NK-92 (cell line): ENCODE results near the gene GAB3.
"Not testable (repeated sequence)": the region's sequence is repeated elsewhere in the genome, so short reads cannot be mapped to it uniquely, and the experiment has no call there.

Source experiments
- DNase-seq: peaks from one replicate; lab custom pipeline; 2025; ENCODE audit not compliant: unreplicated experiment; lab: John Stamatoyannopoulos, UW

The GAB3 gene

DNA sequence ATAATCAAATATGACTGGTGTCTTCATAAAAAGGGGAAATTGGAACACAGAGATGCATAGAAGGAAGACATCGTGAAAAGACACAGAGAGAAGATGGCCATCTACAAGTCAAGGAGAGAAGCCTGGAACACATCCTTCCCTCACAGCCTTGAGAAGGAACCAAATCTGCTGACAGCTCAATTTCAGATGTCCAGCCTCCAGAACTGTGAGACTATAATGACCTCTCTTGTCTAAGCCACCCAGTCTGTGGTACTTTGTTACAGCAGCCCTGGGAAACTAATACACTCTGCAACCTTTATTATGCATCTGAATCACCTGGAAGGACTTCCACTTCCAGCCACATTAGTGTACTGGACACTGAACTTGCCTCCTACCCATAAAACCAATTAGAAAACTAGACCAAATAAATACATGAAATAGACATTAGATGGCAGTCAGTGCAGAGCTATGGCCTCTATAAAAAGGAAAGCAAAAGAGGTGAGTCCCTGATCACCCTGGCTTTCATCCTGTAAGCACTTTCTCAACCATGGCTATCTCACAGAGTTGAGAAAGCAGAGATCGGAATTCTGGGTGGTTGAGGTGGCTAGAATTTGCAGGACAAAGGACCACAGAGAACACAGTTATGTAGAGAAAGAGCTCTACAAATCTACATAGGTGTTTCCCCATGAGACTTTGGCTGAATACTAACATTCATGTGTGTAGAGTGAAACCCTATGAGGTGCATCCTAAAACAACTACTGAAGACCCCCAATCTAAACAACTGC lies 25.7 kb downstream of the GAB3 start:
- no peak for DNase-seq

DNA sequence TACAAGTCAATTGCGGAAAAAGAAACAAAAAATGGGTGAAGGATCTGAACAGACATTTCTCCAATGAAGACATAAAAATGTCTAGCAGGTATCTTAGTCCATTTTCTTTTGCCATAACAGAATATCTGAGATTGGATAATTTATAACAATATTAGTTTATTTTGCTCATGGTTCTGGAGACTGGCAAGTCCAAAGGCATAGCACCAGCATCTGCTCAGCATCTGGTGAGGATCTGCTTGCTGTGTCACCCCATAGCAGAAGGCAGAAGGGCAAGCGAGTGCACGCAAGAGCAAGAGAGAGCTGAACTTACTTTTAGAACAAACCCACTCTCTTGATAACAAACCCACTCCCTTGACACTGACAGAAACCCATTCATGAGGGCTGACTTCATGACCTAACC lies 29.7 kb downstream of the GAB3 start:
- DNase-seq: no peak

DNA sequence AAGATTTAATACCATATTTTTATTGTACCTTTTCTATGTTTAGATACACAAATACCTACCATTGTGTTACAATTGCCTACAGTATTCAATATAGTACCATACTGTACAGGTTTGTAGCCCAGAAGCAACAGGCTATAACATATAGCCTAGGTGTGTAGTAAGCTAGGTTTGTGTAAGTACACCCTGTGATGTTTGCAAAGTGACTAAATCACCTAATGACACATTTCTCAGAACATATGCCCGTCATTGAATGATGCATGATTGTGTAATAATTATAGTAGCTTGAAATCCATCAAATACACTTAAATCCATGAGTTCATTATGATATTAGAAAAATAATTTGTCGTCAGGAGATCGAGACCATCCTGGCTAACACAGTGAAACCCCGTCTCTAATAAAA lies 30.8 kb downstream of the GAB3 start:
- no peak for DNase-seq

DNA sequence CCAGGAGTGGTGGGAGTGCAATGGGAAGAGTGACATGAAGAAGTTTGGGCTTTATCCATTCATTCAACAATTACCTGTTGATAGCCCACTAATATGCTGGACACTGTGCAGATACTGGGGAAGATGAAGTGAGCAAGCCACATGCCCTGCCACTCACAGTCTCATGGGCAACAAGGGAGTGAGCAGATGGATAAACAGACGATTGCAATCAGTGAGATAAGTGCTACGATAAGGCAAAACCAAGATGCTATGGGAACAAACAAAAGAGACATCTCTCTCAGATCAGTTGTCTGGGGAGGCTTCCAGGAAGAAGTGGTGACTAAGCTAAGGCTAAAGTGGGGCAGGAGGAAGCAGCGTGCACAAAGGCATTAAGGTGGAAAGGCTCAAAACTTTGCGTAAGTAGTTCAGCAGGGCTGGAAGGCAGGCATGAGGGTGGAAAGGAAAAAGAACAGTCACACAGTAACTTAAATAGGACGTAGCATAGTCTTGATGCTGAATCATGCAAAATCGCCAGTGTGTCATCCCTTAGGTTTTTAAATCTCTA lies 31.7 kb downstream of the GAB3 start:
- no peak for DNase-seq

DNA sequence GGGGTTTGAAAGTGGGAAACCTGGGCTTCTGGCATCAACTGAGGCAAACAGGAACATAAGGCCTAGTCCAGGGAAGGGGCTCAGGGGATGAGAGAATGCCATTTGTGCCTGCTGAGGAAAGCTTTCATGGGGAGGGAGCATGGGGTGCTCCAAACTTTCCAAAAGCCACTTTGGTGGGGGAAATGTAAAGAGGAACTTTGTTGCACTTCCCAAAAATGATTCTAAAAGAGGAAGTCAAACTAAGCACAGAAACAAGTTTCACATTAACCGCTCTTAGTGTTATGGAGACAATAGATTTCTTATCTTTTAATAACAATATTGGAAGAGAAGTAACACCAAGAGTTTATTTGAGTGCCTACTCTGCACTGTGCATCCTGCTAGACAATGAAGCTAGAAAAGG lies 32.3 kb downstream of the GAB3 start:
- no peak for DNase-seq

DNA sequence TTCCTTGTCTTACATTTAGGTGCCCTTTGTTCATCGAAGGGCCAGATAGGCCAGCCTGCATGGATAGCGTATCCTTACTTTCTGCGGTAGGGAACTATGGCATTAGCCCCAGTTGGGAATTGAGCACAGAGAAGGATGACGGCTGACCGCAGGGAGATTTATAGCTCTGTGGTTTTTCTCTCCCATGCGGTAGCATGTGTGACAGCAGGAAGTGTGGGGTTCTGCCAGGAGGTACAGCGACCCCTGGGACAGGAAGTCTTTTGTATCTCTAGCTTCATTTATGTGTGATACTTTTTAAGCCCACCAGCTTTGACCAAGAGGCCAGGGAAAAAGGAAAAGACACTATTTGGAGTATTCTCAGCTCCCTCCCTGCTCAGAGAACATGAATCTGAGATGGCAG lies 33.1 kb downstream of the GAB3 start:
- no peak for DNase-seq

DNA sequence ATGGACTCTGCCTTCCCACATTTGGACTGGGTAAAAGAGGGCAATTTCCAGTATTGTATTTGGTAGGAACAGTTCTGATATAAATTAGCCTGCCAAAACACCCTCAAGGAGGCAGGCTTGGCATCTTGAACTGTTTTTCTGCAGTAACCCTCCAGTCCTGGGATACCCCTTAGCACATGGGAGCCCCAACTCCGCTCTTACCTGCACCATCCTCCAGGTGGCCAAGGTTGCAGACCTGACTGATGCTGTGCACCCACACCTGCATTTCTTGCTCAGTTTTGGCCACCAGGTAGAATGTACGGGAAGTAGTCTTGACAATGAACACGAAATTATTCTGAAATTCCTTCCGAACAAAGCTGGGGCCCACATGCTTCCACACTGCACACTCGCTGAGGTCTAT lies 35.1 kb downstream of the GAB3 start:
- DNase-seq: no peak

DNA sequence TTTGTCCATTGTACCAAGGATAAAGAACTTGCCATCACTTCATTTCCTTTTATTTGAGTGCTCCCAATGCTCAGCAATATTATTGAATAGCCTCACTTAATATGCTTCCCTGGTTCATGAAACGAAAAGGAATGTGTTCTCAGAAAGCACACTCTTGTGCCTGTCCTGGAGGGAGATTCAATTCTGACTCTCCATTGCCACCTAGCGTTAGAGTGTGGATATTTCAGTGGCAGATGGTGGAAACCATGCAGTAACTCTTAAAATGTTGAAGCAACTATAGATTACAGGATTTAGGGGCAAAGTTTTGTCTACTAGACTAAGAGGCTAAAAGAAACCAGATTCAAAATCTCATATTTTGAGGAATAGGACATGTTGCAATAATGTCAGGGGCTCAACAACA lies 36.0 kb downstream of the GAB3 start:
- no peak for DNase-seq

DNA sequence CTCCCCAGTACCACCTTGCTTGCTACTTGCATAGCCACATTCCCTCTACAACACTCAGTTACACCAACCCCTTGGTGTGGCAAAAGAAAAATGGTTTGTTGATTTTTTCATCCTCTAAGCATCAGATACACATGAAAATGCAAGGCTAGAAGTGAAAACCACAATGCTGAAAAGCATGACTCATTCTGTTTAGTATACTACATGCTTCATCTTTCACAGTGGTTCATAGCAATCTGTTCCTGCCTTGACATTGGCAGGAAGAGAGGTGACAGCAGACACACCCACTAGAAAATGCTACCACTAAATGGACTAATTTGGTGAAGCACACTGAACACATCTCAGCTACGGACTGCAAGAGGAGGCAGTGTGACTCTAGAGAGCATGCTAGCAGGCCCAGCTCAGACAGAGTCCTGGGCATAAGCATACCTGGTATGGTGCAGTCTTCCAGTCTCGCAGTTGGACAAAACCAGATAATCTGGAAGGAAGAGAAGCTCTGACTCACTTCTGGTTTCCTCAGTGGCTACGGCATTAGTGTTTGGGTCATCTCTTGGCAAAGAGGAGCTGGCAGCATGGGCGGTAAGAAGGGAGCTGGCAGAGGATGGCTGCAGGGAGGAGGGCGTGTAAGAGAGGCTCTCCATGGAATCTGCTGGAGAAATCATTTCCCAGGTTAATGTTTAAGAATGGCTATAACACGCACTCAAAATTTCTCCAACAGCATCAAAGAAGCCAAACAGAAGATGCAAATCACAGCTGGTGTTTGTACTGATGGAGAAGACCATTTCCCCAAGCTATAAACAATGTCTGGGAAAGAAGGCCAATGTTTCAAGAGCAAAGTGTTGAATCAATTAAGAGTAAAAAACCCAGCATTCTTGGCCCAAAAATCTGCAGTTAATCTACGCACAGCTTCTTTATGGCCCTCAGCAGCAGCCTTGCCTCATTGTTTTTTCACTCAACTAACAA lies 37.8 kb downstream of the GAB3 start:
- DNase-seq: no peak

DNA sequence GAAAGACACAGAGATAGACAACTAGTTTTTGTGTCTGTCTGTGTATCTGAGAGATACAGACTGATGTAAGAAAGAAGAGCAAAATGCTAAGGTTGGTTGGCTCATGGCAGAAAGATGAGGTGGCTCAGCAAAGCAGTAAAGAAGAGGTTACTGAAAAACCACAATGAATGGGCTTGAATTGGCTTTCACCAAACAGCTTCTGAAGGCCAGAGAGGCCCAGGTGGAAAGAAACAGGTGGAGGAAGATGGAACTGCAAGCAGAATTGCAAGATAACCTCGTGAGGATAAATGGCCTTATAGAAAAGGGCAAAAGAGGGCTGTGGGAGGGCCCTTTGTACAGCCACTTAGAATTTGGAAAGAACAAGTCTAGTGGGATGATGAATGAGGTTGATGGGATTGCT lies 39.6 kb downstream of the GAB3 start:
- DNase-seq: no peak

DNA sequence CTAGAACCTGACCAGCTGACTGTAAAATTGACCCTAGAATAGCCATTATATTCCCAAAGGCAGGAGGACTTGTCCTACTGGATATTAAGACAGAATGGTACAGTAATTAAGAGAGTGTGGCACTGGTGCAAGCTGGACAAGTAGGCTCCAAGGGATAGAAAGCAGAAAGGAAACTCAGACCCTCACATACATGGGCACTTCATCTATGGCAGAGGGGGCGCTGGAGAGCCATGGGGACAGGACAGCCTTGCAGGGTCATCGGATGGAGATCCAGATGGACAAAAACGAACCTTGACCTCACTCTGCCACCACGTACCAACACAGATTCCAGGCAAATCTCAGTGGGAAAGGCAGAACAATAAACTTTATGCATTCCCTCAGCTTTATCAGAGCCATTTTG lies 40.6 kb downstream of the GAB3 start:
- DNase-seq: no peak

DNA sequence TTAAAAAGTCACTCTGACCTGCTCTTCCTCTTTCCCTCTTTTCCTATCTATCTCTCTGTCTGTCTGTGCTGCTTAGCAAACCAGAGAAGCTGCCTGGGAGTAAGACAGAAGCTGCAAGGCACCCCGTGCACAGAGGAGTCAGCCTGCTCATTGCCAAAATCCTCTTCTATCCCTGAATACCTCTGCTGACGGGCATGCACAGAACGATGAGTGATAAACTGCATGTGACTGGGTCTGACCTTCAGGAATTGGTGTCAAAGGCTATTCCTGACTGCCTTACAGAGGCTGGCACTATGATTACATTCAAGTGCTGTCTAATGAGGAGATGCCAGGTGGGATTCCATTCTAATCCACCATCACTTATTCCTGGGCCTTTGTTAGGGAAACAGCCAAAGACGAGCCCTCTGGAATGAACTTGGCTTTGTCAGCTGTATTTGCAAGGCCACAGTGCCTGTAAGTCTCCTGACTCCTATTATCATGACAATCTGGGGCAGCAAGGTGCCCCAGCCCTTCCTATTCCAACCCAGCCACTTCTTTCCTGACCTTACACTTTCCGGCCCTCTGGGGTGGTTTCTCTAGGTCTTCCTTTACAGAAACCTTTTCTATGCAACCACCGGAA lies 52.1 kb downstream of the GAB3 start:
- DNase-seq: no peak

DNA sequence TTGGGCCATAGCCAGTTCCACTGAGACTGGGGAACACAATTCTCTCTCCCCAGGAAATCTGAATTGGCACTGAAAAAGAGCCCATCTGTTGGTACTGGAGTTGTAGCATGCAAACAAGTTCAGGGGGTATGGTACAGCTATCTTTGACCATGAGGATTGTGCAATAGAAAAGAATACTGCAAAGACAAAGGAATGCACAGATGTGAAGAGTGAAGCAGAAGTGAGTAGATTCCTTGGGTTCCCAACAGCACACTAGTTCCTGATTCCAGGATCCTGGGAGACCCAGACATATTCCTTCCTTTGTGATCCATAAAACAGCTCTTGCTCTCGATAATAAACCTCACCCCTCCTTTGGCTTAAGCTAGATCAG lies 54.2 kb downstream of the GAB3 start:
- DNase-seq: no peak

DNA sequence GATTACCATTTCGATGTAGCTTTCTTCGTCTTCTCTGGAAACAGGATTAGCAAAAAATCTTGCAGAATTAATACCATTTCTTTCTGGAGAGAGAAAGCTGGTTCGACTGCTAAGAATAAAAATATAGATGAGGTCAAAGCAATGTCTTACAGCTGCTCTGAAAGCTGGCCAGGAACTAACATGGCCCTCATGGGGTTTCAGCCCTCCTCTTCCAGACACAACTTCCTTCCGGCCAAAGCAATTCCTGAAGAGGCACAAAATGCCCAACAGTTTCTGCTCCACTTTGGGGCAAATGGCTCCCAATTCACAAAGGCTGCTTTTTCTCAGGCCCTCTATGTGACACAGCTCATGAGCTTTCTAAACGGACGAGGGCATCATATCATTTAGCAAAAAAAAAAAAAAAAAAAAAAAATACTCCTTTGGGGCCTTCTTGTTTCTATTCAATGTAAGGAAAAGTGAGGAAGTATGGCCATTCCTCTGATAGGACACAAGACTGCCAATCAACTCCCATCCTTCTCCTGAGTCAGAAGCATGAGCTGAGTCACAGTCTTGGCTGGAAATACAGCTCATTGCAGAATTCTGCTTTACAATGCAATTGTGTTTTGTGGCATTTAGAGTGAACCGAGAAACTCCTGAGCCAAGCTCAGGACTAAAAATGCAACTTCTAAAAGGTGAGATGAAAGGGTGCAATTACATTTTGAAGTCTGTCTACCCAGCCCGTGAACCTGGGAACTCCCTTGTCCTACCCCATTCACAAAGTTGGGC lies 54.8 kb downstream of the GAB3 start:
- no peak for DNase-seq

DNA sequence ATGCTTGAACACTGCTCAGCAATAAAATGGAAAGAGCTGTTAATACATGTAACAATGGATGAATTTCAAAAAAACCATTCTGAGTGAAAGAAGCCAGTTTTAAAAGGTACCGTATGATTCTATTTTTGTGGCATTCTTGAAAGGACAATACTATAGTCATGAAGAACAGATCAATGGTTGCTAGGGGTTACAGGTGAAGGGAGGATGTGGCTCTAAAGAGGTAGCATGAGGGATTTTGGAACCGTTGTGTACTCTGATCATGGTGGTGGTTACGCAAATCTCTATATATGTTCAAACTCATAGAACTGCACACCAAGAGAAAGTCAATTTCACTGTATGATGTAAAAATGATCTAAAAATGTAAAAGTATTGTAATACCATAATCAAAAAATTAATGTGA lies 57.5 kb downstream of the GAB3 start:
- DNase-seq: no peak

DNA sequence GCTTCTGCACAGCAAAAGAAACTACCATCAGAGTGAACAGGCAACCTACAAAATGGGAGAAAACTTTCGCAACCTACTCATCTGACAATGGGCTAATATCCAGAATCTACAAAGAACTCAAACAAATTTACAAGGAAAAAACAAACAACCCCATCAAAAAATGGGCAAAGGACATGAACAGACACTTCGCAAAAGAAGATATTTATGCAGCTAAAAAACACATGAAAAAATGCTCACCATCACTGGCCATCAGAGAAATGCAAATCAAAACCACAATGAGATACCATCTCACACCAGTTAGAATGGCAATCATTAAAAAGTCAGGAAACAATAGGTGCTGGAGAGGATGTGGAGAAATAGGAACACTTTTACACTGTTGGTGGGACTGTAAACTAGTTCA lies 60.4 kb downstream of the GAB3 start:
- DNase-seq: not testable (repeated sequence)

DNA sequence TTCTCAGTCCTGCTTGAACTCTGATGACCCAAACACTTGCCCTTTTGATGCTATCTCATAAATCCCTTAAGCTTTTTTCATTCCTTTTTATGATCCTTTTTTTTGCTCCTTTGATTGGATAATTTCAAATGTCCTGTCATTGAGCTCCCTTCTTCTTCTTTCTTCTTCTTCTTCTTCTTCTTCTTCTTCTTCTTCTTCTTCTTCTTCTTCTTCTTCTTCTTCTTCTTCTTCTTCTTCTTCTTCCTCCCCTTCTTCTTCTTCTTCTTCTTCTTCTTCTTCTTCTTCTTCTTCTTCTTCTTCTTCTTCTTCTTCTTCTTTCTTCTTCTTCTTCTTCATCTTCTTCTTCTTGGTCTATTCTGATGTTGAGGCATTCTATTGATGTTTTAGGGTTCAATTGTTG lies 78.8 kb downstream of the GAB3 start:
- DNase-seq: not testable (repeated sequence)

DNA sequence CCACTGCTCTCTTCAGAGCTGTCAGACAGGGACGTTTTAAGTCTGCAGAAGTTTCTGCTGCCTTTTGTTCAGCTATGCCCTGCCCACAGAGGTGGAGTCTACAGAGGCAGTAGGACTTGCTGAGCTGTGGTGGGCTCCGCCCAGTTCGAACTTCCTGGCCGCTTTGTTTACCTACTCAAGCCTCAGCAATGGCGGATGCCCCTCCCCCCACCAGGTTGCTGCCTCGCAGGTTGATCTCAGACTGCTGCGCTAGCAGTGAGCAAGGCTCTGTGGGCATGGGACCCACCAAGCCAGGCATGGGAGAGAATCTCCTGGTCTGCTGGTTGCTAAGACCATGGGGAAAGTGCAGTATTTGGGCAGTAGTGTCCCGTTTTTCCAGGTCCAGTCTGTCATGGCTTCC lies 80.0 kb downstream of the GAB3 start:
- not testable (repeated sequence) for DNase-seq

DNA sequence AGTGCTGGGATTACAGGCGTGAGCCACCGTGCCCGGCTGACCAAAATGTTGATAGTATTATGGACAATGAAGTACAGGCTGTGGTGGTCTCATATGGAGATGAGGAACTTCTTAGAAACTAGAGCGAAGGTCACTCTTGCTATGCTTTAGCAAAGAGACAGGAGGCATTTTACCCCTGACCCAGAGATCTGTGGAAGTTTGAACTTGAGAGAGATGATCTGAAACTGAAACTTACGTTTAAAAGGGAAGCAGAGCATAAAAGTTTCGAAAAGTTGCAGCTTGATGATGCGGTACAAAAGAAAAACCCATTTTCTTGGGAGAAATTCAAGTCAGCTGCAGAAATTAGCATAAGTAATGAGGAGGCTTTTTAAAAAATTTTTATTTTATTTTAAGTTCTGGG lies 89.0 kb downstream of the GAB3 start:
- DNase-seq: no peak

DNA sequence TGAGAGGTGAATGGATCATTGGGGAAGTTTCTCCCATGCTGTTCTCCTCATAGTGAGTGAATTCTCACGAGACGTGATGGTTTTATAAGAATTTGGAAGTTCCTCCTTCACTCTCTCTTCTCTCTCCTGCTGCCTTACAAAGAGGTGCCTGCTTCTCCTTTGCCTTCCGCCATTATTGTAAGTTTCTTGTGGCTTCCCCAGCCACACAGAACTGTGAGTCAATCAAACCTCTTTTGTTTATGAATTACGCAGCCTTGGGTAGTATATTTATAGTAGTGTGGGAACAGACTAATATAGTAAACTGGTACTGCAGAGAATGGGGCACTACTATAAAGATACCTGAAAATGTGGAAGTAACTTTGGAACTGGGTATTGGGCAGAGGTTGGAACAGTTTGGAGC lies 89.7 kb downstream of the GAB3 start:
- no peak for DNase-seq

DNA sequence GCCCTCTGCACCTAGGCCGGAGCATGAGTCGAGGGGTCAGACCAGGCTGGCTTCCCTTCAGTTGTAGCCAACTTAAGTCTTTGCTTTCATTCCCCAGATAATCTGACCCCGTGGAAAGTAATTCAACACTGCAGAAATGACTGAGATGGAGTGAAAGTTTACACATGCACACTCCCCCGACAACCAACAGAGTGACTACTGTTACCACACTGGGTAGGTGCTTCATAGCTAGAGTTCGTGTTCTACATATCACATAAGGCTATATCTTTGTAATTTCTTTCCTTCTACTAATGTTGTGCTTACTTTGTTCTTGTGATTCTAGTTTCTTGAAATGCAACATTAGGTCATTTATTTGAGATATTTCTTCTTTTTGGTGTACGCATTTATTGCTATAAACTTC lies 90.3 kb downstream of the GAB3 start:
- DNase-seq: no peak
